ENCODE results near the gene MUC4. TPM values are rescaled to one million over a fixed set of nuclear protein-coding genes. Genes with fewer than 3 reads are reported as not detected.

MUC4 gene
- total RNA-seq, 1 donor from 2014 or later = not detected

DNA sequence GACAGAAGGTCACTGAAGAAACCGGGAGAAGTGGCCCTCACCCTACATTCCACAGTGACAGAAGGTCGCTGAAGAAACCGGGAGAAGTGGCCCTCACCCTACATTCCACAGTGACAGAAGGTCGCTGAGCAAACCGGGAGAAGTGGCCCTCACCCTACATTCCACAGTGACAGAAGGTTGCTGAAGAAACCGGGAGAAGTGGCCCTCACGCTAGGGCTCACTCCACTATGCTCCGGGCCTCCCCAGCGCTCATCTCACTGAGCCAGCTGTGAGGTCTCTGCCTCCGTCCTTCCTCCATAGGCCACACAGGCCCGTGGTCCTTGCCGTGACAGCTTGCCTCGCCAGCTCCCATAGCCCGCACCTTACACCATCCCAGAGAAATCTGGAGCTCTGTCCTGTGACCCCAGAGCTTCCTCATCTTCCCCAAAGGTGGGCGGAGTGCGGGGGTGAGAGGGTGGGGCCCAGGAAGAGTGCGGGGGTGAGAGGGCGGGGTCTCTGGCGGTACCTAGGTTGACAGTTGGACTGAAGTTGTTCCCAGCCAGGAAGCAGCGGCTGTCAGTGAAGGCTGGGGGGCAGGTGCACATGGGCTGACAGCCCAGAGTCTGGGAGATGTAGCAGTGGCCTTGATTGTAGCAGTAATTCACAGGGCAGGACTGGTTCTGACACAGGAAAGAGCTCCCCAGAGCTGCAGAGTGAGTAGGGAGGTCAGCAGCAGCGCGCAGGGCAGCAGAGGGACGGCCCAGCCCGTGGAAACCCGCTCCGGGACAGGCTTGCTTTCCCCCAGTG, 59.0 kb downstream of the MUC4 start:
- DNase-seq (ENCODE audit: low spot score) = no peak
- H3K9me3 ChIP-seq (ENCODE audit: low read depth) = no peaks in the 10 kb centered on the region
- no peaks in the 10 kb centered on the region for H3K79me2 ChIP-seq (ENCODE audit: low read depth)
- Mint-ChIP-seq H3K4me1 (peaks cover 12% of the 10 kb centered on the region), H3K4me3 (no peak overlapping the region), H3K36me3 (peaks cover 1% of the 10 kb centered on the region), H3K9me3 (no peaks in the 10 kb centered on the region), H3K27ac (no peak overlapping the region), H3K27me3 (ENCODE audit: insufficient read depth, low read depth) (peaks cover 9% of the 10 kb centered on the region)
- peaks cover 12% of the 10 kb centered on the region for H3K27me3 ChIP-seq
- no peak overlapping the region for H3K4me3 ChIP-seq
- H3K4me1 ChIP-seq = no peaks in the 10 kb centered on the region
- no peaks in the 10 kb centered on the region for H3F3A ChIP-seq (ENCODE audit: low read depth)
- no peak for TF ChIP-seq EZH2phosphoT487 (IDR thresholded peaks at IDR 0.05)
- no peak for TF ChIP-seq EZH2 (IDR thresholded peaks at IDR 0.05)
- TF ChIP-seq, protein P1, sequence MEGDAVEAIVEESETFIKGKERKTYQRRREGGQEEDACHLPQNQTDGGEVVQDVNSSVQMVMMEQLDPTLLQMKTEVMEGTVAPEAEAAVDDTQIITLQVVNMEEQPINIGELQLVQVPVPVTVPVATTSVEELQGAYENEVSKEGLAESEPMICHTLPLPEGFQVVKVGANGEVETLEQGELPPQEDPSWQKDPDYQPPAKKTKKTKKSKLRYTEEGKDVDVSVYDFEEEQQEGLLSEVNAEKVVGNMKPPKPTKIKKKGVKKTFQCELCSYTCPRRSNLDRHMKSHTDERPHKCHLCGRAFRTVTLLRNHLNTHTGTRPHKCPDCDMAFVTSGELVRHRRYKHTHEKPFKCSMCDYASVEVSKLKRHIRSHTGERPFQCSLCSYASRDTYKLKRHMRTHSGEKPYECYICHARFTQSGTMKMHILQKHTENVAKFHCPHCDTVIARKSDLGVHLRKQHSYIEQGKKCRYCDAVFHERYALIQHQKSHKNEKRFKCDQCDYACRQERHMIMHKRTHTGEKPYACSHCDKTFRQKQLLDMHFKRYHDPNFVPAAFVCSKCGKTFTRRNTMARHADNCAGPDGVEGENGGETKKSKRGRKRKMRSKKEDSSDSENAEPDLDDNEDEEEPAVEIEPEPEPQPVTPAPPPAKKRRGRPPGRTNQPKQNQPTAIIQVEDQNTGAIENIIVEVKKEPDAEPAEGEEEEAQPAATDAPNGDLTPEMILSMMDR (IDR thresholded peaks at IDR 0.05) = no peak
- no peak overlapping the region for H3K9ac ChIP-seq
- H3K36me3 ChIP-seq = no peaks in the 10 kb centered on the region
- no peak overlapping the region for H3K27ac ChIP-seq
- no peak overlapping the region for H3K4me2 ChIP-seq
- H4K20me1 ChIP-seq (ENCODE audit: low read depth) = no peaks in the 10 kb centered on the region
- no peak overlapping the region for H2AFZ ChIP-seq (replicated peaks)

DNA sequence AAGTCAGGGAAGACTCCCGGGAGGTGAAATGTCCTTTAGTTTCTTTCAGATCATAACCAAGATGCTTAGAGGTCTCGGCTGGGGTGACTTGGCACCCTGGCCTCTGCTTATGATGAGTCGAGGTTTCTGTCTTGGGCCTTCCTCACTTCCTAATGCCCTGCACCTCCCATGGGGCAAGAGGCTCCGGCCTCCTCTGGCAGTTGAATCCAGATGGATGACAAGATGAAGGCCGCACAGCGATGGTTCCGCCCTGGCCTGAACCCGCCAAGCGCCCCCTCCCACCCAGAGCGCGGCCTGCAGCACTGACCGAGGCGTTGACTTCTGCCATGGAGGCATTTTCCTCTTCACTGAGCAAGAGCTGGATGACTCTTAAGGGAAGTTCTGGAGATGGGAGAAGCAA, 59.7 kb downstream of the MUC4 start:
- DNase-seq (ENCODE audit: low spot score) = no peak
- peaks cover 1% of the 10 kb centered on the region for H3K9me3 Mint-ChIP-seq

DNA sequence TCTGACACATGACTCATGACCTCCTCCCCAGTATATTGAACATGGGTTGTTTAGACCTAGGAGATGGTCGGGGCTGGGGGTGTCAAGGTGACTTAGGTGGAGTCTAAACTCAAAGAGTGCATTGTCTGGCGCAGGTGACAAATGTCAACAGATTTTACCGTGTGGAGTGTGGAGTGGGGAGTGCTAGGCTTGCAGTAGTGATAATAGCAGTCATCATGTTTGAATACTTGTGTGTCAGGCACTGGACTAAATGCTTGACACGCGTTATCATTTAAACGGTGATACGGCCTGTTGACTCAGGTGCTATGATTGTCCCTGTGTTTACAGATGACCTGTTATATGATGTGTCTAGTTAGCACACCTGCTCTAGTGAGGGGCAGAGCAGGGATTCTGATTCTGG, 60.2 kb downstream of the MUC4 start:
- DNase-seq (ENCODE audit: low spot score) = no peak
- H3K27ac Mint-ChIP-seq = no peak overlapping the region

More for the DNA sequence above, 59.7 kb downstream of the MUC4 start:
- Histone ChIP-seq H3K9me3 (ENCODE audit: low read depth) (no peaks in the 10 kb centered on the region), H3K4me2 (no peak overlapping the region), H3K27ac (no peak overlapping the region), H4K20me1 (ENCODE audit: low read depth) (no peaks in the 10 kb centered on the region), H3K4me3 (no peak overlapping the region), H3K36me3 (no peaks in the 10 kb centered on the region), H3F3A (ENCODE audit: low read depth) (no peaks in the 10 kb centered on the region), H3K27me3 (peaks cover 17% of the 10 kb centered on the region), H3K9ac (no peak overlapping the region), H3K4me1 (no peaks in the 10 kb centered on the region), H2AFZ (replicated peaks) (no peak overlapping the region), H3K79me2 (ENCODE audit: low read depth) (no peaks in the 10 kb centered on the region)
- peaks cover 11% of the 10 kb centered on the region for H3K27me3 Mint-ChIP-seq (ENCODE audit: insufficient read depth, low read depth)
- H3K4me3 Mint-ChIP-seq = no peak overlapping the region
- no peak overlapping the region for H3K27ac Mint-ChIP-seq
- H3K4me1 Mint-ChIP-seq = peaks cover 13% of the 10 kb centered on the region
- H3K36me3 Mint-ChIP-seq = peaks cover 1% of the 10 kb centered on the region
- no peak for TF ChIP-seq EZH2phosphoT487 (IDR thresholded peaks at IDR 0.05)
- TF ChIP-seq, protein P1 (IDR thresholded peaks at IDR 0.05) = no peak
- TF ChIP-seq EZH2 (IDR thresholded peaks at IDR 0.05) = no peak

More for the DNA sequence above, 60.2 kb downstream of the MUC4 start:
- no peaks in the 10 kb centered on the region for H4K20me1 ChIP-seq (ENCODE audit: low read depth)
- peaks cover 4% of the 10 kb centered on the region for H3K9me3 Mint-ChIP-seq
- no peak overlapping the region for H3K9ac ChIP-seq
- H3K4me2 ChIP-seq = no peak overlapping the region
- H2AFZ ChIP-seq (replicated peaks) = no peak overlapping the region
- no peaks in the 10 kb centered on the region for H3K4me1 ChIP-seq
- peaks cover 16% of the 10 kb centered on the region for H3K27me3 Mint-ChIP-seq (ENCODE audit: insufficient read depth, low read depth)
- no peak overlapping the region for H3K4me3 ChIP-seq
- H3K79me2 ChIP-seq (ENCODE audit: low read depth) = no peaks in the 10 kb centered on the region
- TF ChIP-seq, protein P1 (IDR thresholded peaks at IDR 0.05) = no peak
- no peak for TF ChIP-seq EZH2phosphoT487 (IDR thresholded peaks at IDR 0.05)
- no peak for TF ChIP-seq EZH2 (IDR thresholded peaks at IDR 0.05)
- peaks cover 1% of the 10 kb centered on the region for H3K36me3 Mint-ChIP-seq
- H3F3A ChIP-seq (ENCODE audit: low read depth) = no peaks in the 10 kb centered on the region
- H3K36me3 ChIP-seq = no peaks in the 10 kb centered on the region
- peaks cover 15% of the 10 kb centered on the region for H3K4me1 Mint-ChIP-seq
- H3K4me3 Mint-ChIP-seq = no peak overlapping the region
- no peaks in the 10 kb centered on the region for H3K9me3 ChIP-seq (ENCODE audit: low read depth)
- H3K27me3 ChIP-seq = peaks cover 22% of the 10 kb centered on the region
- H3K27ac ChIP-seq = no peak overlapping the region

Measured in neural progenitor cell (in vitro differentiated cells).